ENCODE data around the gene CCDC12.

The CCDC12 gene

GRCh38 chr3:47007482-47008233, 31.1 kb upstream of the CCDC12 start:
- no peak for DNase-seq (ENCODE audit: low read depth in 4 of 4, low spot score in 1 of 4)

DNA sequence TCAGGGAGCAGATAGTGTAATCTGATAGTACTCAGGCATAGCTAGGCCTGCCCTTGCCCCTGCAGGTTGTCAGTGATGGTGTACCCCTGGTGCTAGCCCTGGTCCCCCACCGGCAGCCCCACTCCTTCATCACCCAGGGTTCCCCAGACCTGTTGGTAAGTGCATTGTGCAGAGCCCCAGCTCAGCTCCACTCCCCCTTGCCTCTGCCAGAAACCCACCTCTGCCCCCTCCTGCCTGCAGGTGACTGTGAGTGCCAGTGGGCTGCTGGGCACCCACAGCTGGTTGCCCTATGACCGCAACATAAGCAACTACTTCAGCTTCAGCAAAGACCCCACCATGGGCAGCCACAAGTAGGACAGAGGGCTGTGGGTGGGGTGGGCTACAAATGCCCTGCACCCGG, 30.5 kb upstream of the CCDC12 start:
- DNase-seq (ENCODE audit: low read depth in 4 of 4, low spot score in 1 of 4), result no peak

DNA sequence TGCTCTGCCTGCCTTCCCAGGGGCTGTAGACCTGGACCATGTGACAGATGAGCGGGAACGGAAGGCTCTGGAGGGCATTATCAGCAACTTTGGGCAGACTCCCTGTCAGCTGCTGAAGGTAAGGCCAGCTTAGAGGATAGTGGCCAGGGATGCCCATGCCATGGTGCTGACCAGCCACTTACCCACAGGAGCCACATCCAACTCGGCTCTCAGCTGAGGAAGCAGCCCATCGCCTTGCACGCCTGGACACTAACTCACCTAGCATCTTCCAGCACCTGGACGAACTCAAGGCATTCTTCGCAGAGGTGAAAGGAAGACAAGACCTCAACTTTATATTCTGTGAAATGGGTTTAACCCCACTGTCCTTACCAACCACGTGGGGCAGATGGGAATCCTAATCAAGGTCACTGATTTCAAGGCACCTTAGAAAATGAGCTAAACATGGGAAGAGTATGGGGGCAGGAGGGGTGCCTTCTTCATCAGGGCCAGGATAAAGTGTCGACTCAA, 29.7 kb upstream of the CCDC12 start:
- no peak for DNase-seq (ENCODE audit: low read depth in 4 of 4, low spot score in 1 of 4)

GRCh38 chr3:47005212-47006144, 28.9 kb upstream of the CCDC12 start:
- DNase-seq (ENCODE audit: low read depth in 4 of 4, low spot score in 1 of 4), result no peak

GRCh38 chr3:47004369-47005211, 28.0 kb upstream of the CCDC12 start:
- DNase-seq (ENCODE audit: low read depth in 4 of 4, low spot score in 1 of 4), result no peak

GRCh38 chr3:47003461-47004368, 27.2 kb upstream of the CCDC12 start:
- DNase-seq (ENCODE audit: low read depth in 4 of 4, low spot score in 1 of 4), result no peak

DNA sequence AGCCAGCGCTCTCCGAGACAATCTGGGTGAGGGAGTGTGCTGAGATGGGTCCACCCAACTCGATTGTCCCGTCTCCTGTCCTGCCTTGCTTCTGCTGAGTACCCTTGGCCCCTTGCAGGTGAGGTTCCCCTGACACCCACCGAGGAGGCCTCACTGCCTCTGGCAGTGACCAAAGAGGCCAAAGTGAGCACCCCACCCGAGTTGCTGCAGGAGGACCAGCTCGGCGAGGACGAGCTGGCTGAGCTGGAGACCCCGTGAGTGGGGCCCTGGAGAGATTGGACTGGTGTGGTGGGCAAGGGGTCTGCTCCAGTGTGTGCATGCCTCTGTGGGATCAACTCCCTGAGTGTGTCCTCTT, 26.5 kb upstream of the CCDC12 start:
- no peak for DNase-seq (ENCODE audit: low read depth in 4 of 4, low spot score in 1 of 4)

- no peak for DNase-seq (ENCODE audit: low read depth in 4 of 4, low spot score in 1 of 4)
Observed at GRCh38 chr3:47002171-47003055, 25.9 kb upstream of the CCDC12 start.

DNA sequence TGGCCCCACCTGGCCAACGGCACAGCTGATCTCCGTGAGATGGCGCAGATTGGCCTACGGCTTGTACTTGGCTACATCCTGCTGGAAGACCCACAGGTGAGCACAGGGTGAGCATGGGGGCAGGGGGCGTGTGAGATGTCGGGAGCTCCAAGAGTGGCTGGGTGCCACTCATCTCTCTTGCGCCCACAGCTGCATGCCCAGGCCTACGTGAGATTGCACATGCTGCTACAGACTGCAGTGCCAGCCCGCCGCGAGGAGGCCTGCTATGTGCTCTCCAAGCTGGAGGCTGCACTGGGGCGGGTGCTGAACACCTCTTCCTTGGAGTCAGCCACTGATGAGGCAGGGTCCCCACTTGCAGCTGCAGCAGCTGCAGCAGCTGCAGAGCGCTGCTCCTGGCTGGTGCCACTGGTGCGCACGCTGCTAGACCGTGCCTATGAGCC, 25.2 kb upstream of the CCDC12 start:
- no peak for DNase-seq (ENCODE audit: low read depth in 4 of 4, low spot score in 1 of 4)

- DNase-seq (ENCODE audit: low read depth in 4 of 4, low spot score in 1 of 4), result no peak
Observed at GRCh38 chr3:47000922-47001730, 24.6 kb upstream of the CCDC12 start.

- no peak for DNase-seq (ENCODE audit: low read depth in 4 of 4, low spot score in 1 of 4)
Observed at GRCh38 chr3:47000198-47000815, 23.8 kb upstream of the CCDC12 start.

DNA sequence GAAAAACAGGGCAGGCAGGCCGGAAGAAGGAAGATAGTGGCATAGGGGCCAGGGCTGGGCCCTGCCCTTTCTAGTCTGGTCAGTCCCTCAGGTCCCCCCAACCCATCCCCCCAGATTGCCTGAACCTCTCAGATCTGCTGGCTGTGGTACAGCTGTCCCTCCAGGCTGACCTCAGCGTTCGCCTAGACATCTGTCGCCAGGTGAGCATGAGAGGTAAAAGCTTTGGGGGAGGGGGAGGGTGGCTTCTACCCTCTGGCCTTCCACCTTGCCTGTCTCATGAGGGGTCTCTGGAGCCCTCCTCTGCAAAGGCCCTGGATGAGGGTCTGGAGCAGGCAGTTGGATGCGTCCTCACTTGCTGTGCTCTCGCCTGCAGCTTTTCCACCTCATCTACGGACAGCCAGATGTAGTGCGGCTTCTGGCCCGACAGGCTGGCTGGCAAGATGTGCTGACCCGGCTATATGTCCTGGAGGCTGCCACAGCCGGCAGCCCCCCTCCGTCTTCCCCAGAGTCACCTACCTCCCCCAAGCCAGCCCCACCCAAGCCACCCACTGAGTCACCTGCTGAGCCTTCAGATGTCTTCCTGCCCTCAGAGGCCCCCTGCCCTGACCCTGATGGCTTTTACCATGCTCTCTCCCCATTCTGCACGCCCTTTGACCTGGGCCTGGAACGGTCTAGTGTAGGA, 23.1 kb upstream of the CCDC12 start:
- no peak for DNase-seq (ENCODE audit: low read depth in 4 of 4, low spot score in 1 of 4)

GRCh38 chr3:46998852-46999515, 22.4 kb upstream of the CCDC12 start:
- no peak for DNase-seq (ENCODE audit: low read depth in 4 of 4, low spot score in 1 of 4)

GRCh38 chr3:46998121-46998851, 21.7 kb upstream of the CCDC12 start:
- DNase-seq (ENCODE audit: low read depth in 4 of 4, low spot score in 1 of 4), result peak in 3 of 4 experiments; percentile 52 to 66 (median 63)

DNA sequence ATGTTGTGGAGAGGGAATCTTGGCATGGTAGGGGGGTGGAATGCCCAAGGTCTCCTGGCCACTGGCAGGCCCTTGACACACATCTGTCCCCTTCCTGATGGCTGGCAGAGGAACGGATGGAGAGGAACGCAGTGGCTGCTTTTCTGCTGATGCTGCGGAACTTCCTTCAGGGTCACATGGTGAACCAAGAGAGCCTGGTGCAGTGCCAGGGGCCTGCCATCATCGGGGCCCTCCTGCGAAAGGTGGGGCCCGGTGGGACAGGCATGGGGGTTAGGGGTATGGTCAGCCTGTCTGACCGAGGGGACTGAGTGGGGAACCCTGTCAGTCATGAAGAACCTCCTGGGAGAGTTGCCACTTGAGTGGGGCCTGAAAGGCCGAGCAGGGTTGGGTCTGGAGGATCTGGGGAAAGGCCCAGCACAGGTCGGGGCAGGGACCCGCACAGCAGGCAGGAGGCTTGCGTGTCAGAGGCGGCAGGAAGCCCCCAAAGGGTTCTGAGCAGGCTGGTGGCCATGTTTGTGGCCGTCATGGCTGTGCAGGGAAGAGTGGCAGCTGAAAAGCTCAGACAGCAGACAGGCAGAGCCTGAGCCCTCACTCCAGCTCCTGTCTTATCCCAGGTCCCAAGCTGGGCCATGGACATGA, 21.0 kb upstream of the CCDC12 start:
- no peak for DNase-seq (ENCODE audit: low read depth in 4 of 4, low spot score in 1 of 4)

Measured in stimulated activated CD4-positive, alpha-beta T cell treated with anti-CD3 and anti-CD28 coated beads, Interleukin-1b, Interleukin-23, amount 100 ng/mL, for 24 hours (primary cell).